ENCODE results near the gene HELZ. TPM values are rescaled to one million over a fixed set of nuclear protein-coding genes. Genes with fewer than 3 reads are reported as not detected.
"Not testable (repeated sequence)": the region's sequence is repeated elsewhere in the genome, so short reads cannot be mapped to it uniquely, and the experiment has no call there.

HELZ gene
- 33.2 and 42.3 TPM in 2 replicates for total RNA-seq (2014; rRNA removed; shearing (Covaris generic))

- Histone ChIP-seq H3K9me3 (replicated peaks) (no peaks in the 10 kb centered on the region), H3K27me3 (no peaks in the 10 kb centered on the region), H3K4me1 (no peaks in the 10 kb centered on the region; the same call in 1 of the 2 replicates), H3K27ac (peak within 1 kb of the TSS; percentile 80), H3K4me3 (peak within 1 kb of the TSS; percentile 99), H3K36me3 (peaks cover 3% of the 10 kb centered on the region; the same call in 1 of the 2 replicates)
- DNase-seq, result peak; percentile 79 to 89
Observed at GRCh38 chr17:67245073-67245693, at the start of gene HELZ. HELZ (minus strand) TSS chr17:67245196; CDS start chr17:67218804, 26,392 bp downstream.

GRCh38 chr17:67293251-67294203, 48.5 kb upstream of the HELZ start:
- DNase-seq, result peak; percentile 84 to 89
- no peaks in the 10 kb centered on the region for H3K36me3 ChIP-seq
- H3K27ac ChIP-seq, result peak overlapping the region; percentile 8; the same call in 1 of the 2 replicates
- H3K4me1 ChIP-seq, result peaks cover 13% of the 10 kb centered on the region; the same call in 1 of the 2 replicates
- H3K9me3 ChIP-seq (replicated peaks), result no peaks in the 10 kb centered on the region
- no peaks in the 10 kb centered on the region for H3K27me3 ChIP-seq
- peak overlapping the region; percentile 31 for H3K4me3 ChIP-seq

GRCh38 chr17:67290711-67291291, 45.8 kb upstream of the HELZ start:
- Histone ChIP-seq H3K27me3 (no peaks in the 10 kb centered on the region), H3K4me1 (peaks cover 7% of the 10 kb centered on the region; the same call in 1 of the 2 replicates), H3K36me3 (no peaks in the 10 kb centered on the region), H3K4me3 (peak overlapping the region; percentile 18), H3K9me3 (replicated peaks) (no peaks in the 10 kb centered on the region), H3K27ac (peak overlapping the region; percentile 9; the same call in 1 of the 2 replicates)
- peak; percentile 81 to 85 for DNase-seq

GRCh38 chr17:67290244-67290643, 45.2 kb upstream of the HELZ start:
- H3K27ac ChIP-seq, result no peak overlapping the region
- no peaks in the 10 kb centered on the region for H3K27me3 ChIP-seq
- peaks cover 7% of the 10 kb centered on the region; the same call in 1 of the 2 replicates for H3K4me1 ChIP-seq
- no peaks in the 10 kb centered on the region for H3K36me3 ChIP-seq
- DNase-seq, result no peak
- no peaks in the 10 kb centered on the region for H3K9me3 ChIP-seq (replicated peaks)
- H3K4me3 ChIP-seq, result no peak overlapping the region

GRCh38 chr17:67289181-67289876, 44.3 kb upstream of the HELZ start:
- H3K4me1 ChIP-seq, result peaks cover 7% of the 10 kb centered on the region; the same call in 1 of the 2 replicates
- DNase-seq, result peak; percentile 60 to 64
- H3K4me3 ChIP-seq, result peak overlapping the region; percentile 41

GRCh38 chr17:67286826-67287225, 41.8 kb upstream of the HELZ start:
- H3K4me1 ChIP-seq; H3K9me3 ChIP-seq (replicated peaks); H3K27me3 ChIP-seq; DNase-seq; H3K27ac ChIP-seq; H3K4me3 ChIP-seq; H3K36me3 ChIP-seq: not testable (repeated sequence)

More at GRCh38 chr17:67289181-67289876, 44.3 kb upstream of the HELZ start:
- no peak overlapping the region for H3K27ac ChIP-seq
- H3K36me3 ChIP-seq, result no peaks in the 10 kb centered on the region
- H3K27me3 ChIP-seq, result no peaks in the 10 kb centered on the region
- H3K9me3 ChIP-seq (replicated peaks), result no peaks in the 10 kb centered on the region

- no peak for DNase-seq
- H3K4me3 ChIP-seq, result no peak overlapping the region
- H3K27ac ChIP-seq, result no peak overlapping the region
- H3K9me3 ChIP-seq (replicated peaks), result no peaks in the 10 kb centered on the region
- no peaks in the 10 kb centered on the region for H3K36me3 ChIP-seq
- peaks cover 15% of the 10 kb centered on the region for H3K4me1 ChIP-seq
- H3K27me3 ChIP-seq, result no peaks in the 10 kb centered on the region
Observed at GRCh38 chr17:67285360-67285759, 40.4 kb upstream of the HELZ start.

- Histone ChIP-seq H3K36me3 (no peaks in the 10 kb centered on the region), H3K4me3 (no peak overlapping the region), H3K9me3 (replicated peaks) (no peaks in the 10 kb centered on the region), H3K27me3 (no peaks in the 10 kb centered on the region), H3K27ac (no peak overlapping the region), H3K4me1 (peaks cover 19% of the 10 kb centered on the region)
- no peak for DNase-seq
Observed at GRCh38 chr17:67283731-67284516, 38.9 kb upstream of the HELZ start.

- H3K4me3 ChIP-seq, result no peak overlapping the region
- no peaks in the 10 kb centered on the region for H3K9me3 ChIP-seq (replicated peaks)
- DNase-seq, result no peak
- no peaks in the 10 kb centered on the region for H3K27me3 ChIP-seq
- H3K36me3 ChIP-seq, result no peaks in the 10 kb centered on the region
- no peak overlapping the region; the same call in 1 of the 2 replicates for H3K27ac ChIP-seq
- peaks cover 19% of the 10 kb centered on the region for H3K4me1 ChIP-seq
Observed at GRCh38 chr17:67281743-67282142, 36.7 kb upstream of the HELZ start.

GRCh38 chr17:67281053-67281452, 36.1 kb upstream of the HELZ start:
- Histone ChIP-seq H3K27ac (peak overlapping the region; percentile 72; the same call in 1 of the 2 replicates), H3K36me3 (no peaks in the 10 kb centered on the region), H3K4me3 (no peak overlapping the region), H3K9me3 (replicated peaks) (no peaks in the 10 kb centered on the region), H3K27me3 (no peaks in the 10 kb centered on the region), H3K4me1 (peaks cover 19% of the 10 kb centered on the region)
- peak; percentile 64 to 80 for DNase-seq

- Histone ChIP-seq H3K27me3 (no peaks in the 10 kb centered on the region), H3K27ac (peak overlapping the region; percentile 72), H3K36me3 (no peaks in the 10 kb centered on the region), H3K4me1 (peaks cover 19% of the 10 kb centered on the region), H3K4me3 (no peak overlapping the region), H3K9me3 (replicated peaks) (no peaks in the 10 kb centered on the region)
- peak; percentile 87 to 93 for DNase-seq
Observed at GRCh38 chr17:67280279-67280678, 35.3 kb upstream of the HELZ start.

- H3K27ac ChIP-seq, result no peak overlapping the region
Observed at GRCh38 chr17:67279115-67279514, 34.1 kb upstream of the HELZ start.

GRCh38 chr17:67278363-67278762, 33.4 kb upstream of the HELZ start:
- Histone ChIP-seq H3K4me1 (peaks cover 19% of the 10 kb centered on the region), H3K9me3 (replicated peaks) (no peaks in the 10 kb centered on the region), H3K27ac (no peak overlapping the region), H3K27me3 (no peaks in the 10 kb centered on the region), H3K4me3 (no peak overlapping the region), H3K36me3 (no peaks in the 10 kb centered on the region)
- DNase-seq, result no peak

More at GRCh38 chr17:67279115-67279514, 34.1 kb upstream of the HELZ start:
- Histone ChIP-seq H3K36me3 (no peaks in the 10 kb centered on the region), H3K9me3 (replicated peaks) (no peaks in the 10 kb centered on the region), H3K27me3 (no peaks in the 10 kb centered on the region), H3K4me3 (no peak overlapping the region), H3K4me1 (peaks cover 19% of the 10 kb centered on the region)
- DNase-seq, result no peak

Measured in SJCRH30 (cell line).